Right atrium auricular region (tissue), 2 donors: Measurements from ENCODE around the gene EFCAB6. TPM values are rescaled to one million over a fixed set of nuclear protein-coding genes. Genes with fewer than 3 reads are reported as not detected.

Source experiments
- DNase-seq: peaks from one replicate; pipeline ENCODE4 v3.0.0-alpha.2; 2019; ENCODE audit warnings: low spot score
- H3K27ac ChIP-seq, 2 donors: fragments of 200-600 bp; sonication (generic); 1 replicate in 1 of 2; 2 replicates in 1 of 2; pipeline ENCODE4 v1.5.1; 2016 to 2019
- H3K27me3 ChIP-seq, 2 donors: fragments of 200-600 bp; sonication (generic); one replicate each; pipeline versions ENCODE4 v1.5.1 to v1.6.0; 2017 to 2019
- H3K36me3 ChIP-seq: fragments of 200-600 bp; sonication (generic); one replicate; pipeline ENCODE4 v1.5.1; 2016
- H3K4me1 ChIP-seq, 2 donors: fragments of 200-600 bp; sonication (generic); one replicate each; pipeline versions ENCODE4 v1.5.1 to v1.6.0; 2017 to 2019
- H3K4me3 ChIP-seq, 2 donors: fragments of 200-600 bp; sonication (generic); 1 replicate in 1 of 2; 2 replicates in 1 of 2; pipeline ENCODE4 v1.5.1; 2017 to 2019; ENCODE audit warnings: mild to moderate bottlenecking in 1 of 2, moderate library complexity in 1 of 2
- H3K9me3 ChIP-seq, 2 donors: fragments of 200-600 bp; sonication (generic); one replicate each; pipeline ENCODE4 v1.5.1; 2019
- CTCF ChIP-seq, 2 donors: fragments of 200-600 bp; sonication (generic); IDR thresholded peaks; one replicate each; pipeline ENCODE4 v1.5.1; 2019; ENCODE audit warnings: antibody characterized with exemption in 2 of 2
- total RNA-seq, 2 donors: library from RNA; depleted of rRNA; stranded (reverse); fragments of >200 nt; gene quantifications; one replicate each; pipeline ENCODE4 v1.1.0, GENCODE V29; 2016

EFCAB6 gene
- total RNA-seq, 2 donors from 2014 or later = 1.5 TPM

- no peaks in the 10 kb centered on the region for H3K9me3 ChIP-seq
- peaks cover 0 to 21% of the 10 kb centered on the region in 2 donors for H3K4me1 ChIP-seq
- no peaks in the 10 kb centered on the region for H3K27me3 ChIP-seq
- no peak overlapping the region for H3K4me3 ChIP-seq
- DNase-seq = no peak
- no peak for TF ChIP-seq CTCF (IDR thresholded peaks at IDR 0.05)
- no peaks in the 10 kb centered on the region for H3K36me3 ChIP-seq
- no peak overlapping the region for H3K27ac ChIP-seq
Measured at GRCh38 chr22:43743929-43744643, 68.0 kb downstream of the EFCAB6 start.

- H3K36me3 ChIP-seq = no peaks in the 10 kb centered on the region
- no peaks in the 10 kb centered on the region for H3K9me3 ChIP-seq
- H3K27ac ChIP-seq = no peak overlapping the region
- TF ChIP-seq CTCF (IDR thresholded peaks at IDR 0.05) = no peak
- H3K4me3 ChIP-seq = no peak overlapping the region
- H3K4me1 ChIP-seq = peaks cover 0 to 21% of the 10 kb centered on the region in 2 donors
- no peaks in the 10 kb centered on the region for H3K27me3 ChIP-seq
- no peak for DNase-seq
Measured at GRCh38 chr22:43743131-43743530, 69.0 kb downstream of the EFCAB6 start.

GRCh38 chr22:43742154-43742950 is 69.8 kb downstream of the EFCAB6 start:
- H3K9me3 ChIP-seq = no peaks in the 10 kb centered on the region
- no peak overlapping the region for H3K27ac ChIP-seq
- no peak overlapping the region for H3K4me3 ChIP-seq
- H3K27me3 ChIP-seq = no peaks in the 10 kb centered on the region
- TF ChIP-seq CTCF (IDR thresholded peaks at IDR 0.05) = no peak
- no peaks in the 10 kb centered on the region for H3K36me3 ChIP-seq
- peaks cover 0 to 21% of the 10 kb centered on the region in 2 donors for H3K4me1 ChIP-seq
- DNase-seq = no peak

GRCh38 chr22:43740587-43741270 is 71.4 kb downstream of the EFCAB6 start:
- H3K36me3 ChIP-seq = no peaks in the 10 kb centered on the region
- no peak for DNase-seq

More at GRCh38 chr22:43740587-43741270, 71.4 kb downstream of the EFCAB6 start:
- Histone ChIP-seq H3K27me3 (no peaks in the 10 kb centered on the region), H3K4me3 (peak overlapping the region in 1 of 2 donors; percentile 31), H3K27ac (no peak overlapping the region), H3K9me3 (no peaks in the 10 kb centered on the region), H3K4me1 (peaks cover 0 to 21% of the 10 kb centered on the region in 2 donors)
- no peak for TF ChIP-seq CTCF (IDR thresholded peaks at IDR 0.05)
